Keratinocyte (primary cell): ENCODE results near the gene SENP7.

Experiments
- CTCF ChIP-seq, 3 experiments: IDR thresholded peaks in 1 of 3; conservative IDR thresholded peaks in 1 of 3; optimal IDR thresholded peaks in 1 of 3; 2 replicates in 2 of 3; 3 replicates in 1 of 3; pipeline versions ENCODE3 to v1.5.1; 2011; ENCODE audit warnings: low read length in 3 of 3, mild to moderate bottlenecking in 3 of 3, moderate library complexity in 2 of 3, control low read depth in 1 of 3, inconsistent platforms in 1 of 3; ENCODE audit not compliant: insufficient read depth in 2 of 3; ENCODE audit errors: extremely low read depth in 1 of 3
- EZH2 ChIP-seq: IDR thresholded peaks from one replicate; pipeline ENCODE4 v1.6.1; 2012; ENCODE audit warnings: inconsistent platforms, mild to moderate bottlenecking, low read length, moderate library complexity

GRCh38 chr3:101381809-101382208 is 131.2 kb downstream of the SENP7 start:
- TF ChIP-seq CTCF (optimal IDR thresholded peaks at IDR 0.05 in 1 of 3, IDR thresholded peaks at IDR 0.05 in 1 of 3, conservative IDR thresholded peaks at IDR 0.05 in 1 of 3; ENCODE audit: extremely low read depth in 1 of 3, insufficient read depth in 2 of 3, low read length in 3 of 3) (peak in 2 of 3 experiments; percentile 19 to 22), EZH2 (no peak)
